Hematopoietic multipotent progenitor cell treated with erythropoietin and hydrocortisone succinate and interleukin-3 and kit ligand, for 8 days (in vitro differentiated cells): ENCODE results near the gene GCHFR.

Experiments
- DNase-seq: peaks from one replicate; pipeline ENCODE4 v3.0.0-alpha.2; 2015

The GCHFR gene

DNA sequence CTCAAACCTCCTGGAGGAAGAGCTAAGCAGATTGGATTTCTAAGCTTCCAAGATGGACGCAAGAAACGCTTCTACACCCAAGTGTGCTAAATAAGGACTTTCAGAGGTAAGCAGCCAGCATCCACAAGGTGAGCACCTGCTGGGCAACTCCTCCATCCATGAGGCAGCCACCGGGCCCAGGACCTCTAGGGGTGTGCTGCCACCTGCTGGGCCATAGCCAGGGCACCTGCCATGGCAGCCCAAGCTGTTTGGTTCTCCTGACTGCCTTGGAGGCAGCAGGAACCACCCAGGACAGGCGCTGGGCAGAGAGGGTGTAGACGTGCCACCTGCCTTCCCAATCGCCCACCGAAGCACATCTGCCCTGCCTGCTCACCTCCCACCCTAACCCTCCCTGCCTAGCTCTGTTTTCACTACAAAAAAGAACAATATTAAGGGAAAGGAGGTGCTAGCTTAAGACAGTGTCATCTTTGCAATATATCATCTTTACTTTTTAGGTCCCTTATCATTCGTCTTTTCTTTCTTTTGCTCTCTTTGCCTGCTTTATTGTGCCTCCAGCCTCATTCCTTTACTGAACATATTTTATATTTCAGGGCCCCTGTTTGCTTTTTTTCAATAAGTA, 18.9 kb downstream of the GCHFR start:
- peak; percentile 78 for DNase-seq

GRCh38 chr15:40785164-40785563, 21.3 kb downstream of the GCHFR start:
- no peak for DNase-seq

DNA sequence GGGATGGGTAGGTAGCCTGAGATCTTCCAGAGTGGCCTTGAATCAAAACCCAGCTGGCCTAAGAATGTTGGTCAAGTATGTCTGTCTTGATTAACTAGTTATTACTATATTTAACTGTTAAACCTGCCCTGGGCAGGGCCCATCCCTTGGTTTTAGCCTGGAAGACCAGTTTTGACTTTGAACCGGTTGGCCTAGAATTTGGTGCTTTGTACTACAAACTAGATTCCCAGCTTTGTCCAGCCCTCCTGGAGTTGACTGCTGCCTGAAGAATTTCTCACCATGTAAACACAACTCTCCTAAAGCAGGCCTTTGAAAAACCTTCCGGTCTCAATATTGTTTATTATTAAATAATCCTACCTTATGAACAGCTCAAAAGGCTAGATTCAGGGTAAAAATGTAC, 21.9 kb downstream of the GCHFR start:
- no peak for DNase-seq

DNA sequence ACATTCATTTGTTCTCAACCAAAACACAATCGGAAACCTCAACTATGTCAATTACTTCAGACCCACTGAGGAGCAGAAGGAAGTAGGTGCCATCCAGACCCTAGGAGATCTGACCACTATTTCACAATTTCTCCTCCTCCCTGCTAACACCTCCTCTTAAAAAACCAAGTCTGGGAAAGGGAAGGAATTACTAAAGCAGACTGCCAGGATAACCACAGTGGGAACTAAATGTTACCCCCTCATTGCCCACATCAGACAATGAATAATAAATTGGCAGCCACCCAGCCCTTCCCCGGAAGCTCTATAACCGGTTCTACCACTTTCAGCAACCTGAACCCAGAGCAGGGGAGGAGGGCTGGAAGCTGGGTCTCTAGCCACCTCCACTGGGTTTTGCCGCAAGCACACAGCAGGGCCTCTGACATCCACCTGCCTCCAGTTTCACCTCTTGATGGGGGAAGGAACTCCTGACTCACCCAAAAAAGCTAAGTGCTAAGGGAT, 23.5 kb downstream of the GCHFR start:
- DNase-seq = peak; percentile 46

DNA sequence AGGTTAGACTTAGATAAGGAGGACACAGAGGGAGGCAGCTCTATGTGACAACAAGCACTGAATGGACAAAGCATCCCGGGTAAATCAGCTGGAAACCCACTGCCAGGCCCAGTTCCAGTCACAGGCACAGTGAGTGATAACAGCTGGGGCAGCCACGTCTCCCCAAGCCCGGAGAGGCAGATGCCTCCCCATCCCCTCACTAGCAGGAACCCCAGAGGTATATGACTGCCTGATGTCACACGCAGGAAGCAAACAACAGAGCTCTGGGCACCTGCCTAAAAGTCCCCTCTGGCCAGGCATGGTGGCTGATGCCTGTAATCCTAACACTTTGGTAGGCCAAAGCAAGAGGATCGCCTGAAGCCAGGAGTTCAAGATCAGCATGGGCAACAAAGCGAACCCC, 24.1 kb downstream of the GCHFR start:
- peak; percentile 24 for DNase-seq

DNA sequence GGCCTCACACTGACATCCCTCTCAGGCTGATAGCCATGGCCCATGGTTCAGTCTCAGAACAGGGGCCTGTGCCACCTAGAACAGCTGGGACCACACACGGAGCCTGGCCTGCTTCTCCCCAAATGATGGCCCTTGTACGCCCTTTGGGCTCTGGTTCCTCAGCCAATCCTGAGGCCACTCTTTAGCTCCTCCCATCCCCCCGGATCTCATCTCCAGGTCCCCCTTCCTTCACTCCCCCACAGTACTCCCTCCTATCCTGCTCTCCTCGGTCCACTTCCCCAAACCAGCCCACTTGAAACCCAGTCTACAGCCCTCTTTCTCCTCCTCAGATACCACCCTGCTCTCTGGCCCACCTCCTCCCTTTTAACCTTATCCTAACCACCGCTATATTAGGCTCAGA, 25.3 kb downstream of the GCHFR start:
- DNase-seq = no peak

DNA sequence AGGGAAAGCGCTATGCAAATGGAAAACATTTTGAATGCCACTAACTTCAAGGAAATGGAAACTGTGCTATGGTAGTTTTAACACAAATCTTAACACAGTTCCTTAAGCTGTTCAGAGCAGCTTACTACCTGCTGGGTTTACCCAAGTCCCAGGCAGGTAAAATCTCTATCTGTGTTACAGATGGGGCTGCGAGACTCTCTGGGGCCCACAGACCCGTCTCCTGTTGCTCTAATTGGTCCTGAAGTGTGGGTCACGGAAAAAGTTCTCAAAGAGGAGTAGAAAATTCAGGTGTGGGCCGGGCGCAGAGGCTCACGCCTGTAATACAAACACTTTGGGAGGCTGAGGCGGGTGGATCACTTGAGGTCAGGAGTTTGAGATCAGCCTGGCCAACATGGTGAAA, 26.1 kb downstream of the GCHFR start:
- no peak for DNase-seq

- no peak for DNase-seq
Measured at GRCh38 chr15:40790718-40791117, 26.9 kb downstream of the GCHFR start.

- no peak for DNase-seq
Measured at GRCh38 chr15:40792394-40792793, 28.5 kb downstream of the GCHFR start.

DNA sequence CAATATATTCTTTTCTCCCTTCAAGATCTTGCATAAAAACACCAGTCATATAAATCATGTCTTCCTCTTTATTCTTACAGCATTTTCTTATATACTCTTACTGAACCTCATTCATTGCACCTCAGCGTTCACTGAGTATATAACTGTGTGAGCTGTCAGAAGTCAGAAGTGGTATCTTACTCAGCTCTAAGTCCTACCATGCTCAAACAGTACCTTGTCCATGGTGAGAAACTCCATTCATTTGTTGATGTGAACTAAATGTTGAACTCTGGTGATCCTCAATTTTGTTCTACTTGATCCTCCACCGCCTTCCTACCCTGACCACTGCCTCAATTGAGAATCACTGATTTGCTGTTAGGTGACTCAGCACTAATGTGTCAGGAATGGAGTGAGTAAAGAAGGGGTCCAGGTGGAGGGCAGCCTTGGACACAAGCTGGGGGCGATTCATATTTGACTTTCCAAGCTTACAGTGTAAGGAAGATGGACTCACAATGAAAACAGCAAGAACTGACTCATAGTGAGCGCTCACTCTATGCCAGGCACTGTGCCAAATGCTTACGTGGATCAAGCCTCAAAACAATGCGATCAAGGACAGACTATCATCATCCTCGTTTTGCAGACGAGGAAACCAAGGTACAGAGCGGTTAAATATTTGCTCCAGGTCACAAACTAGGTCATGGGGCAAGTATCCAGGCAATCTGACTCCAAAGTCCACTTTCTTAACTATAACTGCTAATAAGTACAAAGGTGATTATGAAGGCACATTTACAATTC, 29.5 kb downstream of the GCHFR start:
- peak; percentile 60 for DNase-seq

DNA sequence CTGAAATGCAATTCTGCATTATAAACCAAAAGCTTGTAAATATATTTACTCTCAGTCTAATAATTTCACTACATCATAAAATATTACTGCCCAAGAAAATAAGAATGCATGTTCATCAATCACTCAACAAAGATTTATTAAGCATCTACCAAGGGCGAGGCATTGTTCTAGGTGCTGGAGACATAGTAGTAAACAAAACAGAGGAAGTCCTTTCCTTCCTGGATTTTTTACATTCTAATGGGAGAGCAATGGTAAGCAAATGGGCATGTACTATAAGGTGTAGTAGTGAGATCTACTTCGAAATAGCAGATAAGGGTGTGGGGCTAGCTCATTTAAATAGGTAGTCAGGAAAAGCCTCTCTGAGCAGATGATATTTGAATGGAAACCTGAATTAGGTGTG, 32.2 kb downstream of the GCHFR start:
- DNase-seq = no peak

DNA sequence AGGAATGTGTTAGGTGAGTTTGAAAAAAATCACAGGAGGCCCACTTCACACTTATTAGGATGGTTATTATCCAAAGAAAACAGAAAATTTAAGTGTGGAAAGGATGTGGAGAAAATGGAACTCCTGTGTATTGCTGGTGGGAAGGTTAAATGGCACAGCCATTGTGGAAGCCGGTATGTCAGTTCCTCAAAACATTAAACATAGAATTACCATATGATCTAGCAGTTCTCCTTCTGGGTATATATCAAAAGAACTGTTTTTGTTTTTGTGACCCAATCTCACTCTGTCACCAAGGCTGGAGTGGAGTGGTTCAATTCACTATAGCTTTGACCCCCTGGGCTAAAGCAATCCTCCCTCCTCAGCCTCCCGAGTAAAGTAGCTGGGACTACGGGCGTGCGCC, 32.6 kb downstream of the GCHFR start:
- no peak for DNase-seq

DNA sequence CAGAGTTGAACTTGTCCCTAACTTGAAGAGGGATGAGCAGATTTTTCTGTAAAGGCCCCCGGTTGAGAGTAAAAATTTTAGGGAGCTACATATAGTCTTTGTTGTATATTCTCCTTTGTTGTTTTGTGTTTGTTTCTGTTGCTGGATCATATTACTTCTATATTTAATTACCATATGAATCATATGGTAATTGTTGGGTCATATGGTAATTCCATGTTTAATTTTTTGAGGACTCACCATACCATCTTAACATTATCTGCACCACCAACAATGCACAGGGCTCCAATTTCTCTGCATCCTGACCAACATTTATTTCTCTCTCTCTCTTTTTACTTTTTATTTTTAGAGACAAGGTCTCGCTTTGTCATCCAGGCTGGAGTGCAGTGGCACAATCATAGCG, 35.7 kb downstream of the GCHFR start:
- DNase-seq = no peak

GRCh38 chr15:40803076-40803475, 39.2 kb downstream of the GCHFR start:
- no peak for DNase-seq

GRCh38 chr15:40803688-40804087, 39.8 kb downstream of the GCHFR start:
- no peak for DNase-seq

GRCh38 chr15:40806672-40807027, 42.8 kb downstream of the GCHFR start:
- no peak for DNase-seq

DNA sequence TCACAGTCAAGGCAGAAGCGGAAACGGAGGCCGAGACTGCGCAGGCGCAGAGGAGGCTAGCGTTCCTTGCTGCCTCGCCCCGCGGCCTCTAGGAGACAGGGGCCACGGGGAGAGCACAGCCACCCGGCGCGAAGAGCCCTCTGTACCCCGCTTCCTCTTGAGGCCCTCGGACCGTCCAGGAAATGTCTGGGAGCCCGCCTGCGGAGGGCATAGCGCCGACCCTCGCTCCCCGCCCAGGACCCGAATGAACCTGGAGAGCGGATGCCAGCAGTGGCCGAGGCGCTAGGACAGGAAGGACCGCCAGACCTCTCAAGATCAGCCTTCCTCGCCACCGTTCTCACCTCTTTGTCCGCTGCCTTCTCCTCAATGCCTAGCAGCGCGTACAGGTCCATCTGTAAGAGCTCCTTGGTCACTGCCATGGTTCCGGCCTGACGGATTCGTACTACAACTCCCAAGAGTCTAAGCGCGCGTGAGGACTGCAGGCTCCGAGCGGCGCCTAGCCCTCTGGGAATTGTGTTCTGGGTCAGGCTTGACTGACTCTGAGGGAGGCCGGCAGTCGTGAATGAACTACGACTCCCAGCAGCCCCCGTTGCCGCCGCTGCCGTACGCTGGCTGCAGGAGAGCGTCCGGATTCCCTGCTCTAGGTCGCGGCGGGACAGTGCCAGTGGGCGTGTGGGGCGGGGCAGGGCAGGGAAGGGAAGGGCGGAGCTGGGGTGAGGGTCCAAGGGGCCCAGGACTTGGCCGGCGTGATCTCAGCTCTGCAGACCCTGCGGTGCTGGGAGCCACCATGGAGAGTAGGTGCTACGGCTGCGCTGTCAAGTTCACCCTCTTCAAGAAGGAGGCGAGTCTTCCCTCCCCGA, 43.4 kb downstream of the GCHFR start, which contains the start of the genes DNAJC17 and ZFYVE19:
DNAJC17 (minus strand) TSS at position 446 of the 860 bp plus-strand sequence; CDS start at position 419, 27 bp downstream.
ZFYVE19 (plus strand) TSS at position 62 of the 860 bp plus-strand sequence; CDS start at position 563, 501 bp downstream.
- peak; percentile 98 for DNase-seq

DNA sequence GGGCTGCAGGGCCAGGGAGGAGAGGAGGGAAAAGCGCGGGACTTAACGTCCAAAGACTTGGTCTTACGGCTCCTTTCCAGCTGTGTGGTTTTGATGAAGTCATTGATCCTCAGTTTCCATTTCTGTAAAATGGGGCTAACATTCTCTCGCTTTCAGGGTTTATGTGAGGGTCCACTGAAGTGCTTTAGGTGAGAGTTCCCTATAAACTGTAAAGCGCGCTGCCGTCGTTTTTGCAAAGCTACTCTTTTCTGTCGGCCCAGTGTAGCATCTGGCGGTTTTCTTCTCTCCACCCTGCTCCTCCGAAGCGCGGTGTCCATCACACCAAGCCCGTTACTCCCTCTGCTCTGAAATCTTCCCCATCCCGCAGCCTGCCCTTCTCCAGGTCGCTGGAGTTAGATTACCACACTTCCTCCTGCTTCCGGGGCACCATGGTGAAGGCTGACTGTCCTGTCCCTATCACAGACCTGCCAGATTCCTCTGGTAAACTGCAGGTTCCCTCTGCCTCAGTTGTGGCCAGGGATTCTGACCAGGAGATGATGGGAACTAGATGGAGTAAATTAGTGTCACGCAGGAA, 44.1 kb downstream of the GCHFR start:
- no peak for DNase-seq

DNA sequence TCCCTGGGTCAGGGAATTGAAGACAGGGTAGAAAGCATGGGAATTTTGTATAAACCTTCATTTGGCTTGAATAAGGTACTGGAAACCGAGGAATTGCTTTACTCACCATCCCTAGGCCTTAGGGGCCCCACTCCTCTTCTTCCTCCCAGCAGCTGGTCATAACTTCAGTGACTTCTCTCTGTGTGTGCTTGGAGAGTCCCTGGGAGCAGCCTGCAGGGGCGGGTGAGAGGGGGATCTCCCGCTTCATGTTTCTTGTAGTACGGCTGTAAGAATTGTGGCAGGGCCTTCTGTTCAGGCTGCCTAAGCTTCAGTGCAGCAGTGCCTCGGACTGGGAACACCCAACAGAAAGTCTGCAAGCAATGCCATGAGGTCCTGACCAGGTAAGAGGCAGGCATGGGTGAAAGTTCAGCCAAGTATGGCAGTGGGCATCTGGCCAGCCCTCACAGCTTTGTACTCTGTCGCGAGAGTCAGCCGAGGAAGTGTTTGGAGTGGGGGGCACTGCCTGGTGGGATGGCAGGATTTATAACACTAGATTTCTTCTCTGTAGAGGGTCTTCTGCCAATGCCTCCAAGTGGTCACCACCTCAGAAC, 45.1 kb downstream of the GCHFR start:
- DNase-seq = no peak

DNA sequence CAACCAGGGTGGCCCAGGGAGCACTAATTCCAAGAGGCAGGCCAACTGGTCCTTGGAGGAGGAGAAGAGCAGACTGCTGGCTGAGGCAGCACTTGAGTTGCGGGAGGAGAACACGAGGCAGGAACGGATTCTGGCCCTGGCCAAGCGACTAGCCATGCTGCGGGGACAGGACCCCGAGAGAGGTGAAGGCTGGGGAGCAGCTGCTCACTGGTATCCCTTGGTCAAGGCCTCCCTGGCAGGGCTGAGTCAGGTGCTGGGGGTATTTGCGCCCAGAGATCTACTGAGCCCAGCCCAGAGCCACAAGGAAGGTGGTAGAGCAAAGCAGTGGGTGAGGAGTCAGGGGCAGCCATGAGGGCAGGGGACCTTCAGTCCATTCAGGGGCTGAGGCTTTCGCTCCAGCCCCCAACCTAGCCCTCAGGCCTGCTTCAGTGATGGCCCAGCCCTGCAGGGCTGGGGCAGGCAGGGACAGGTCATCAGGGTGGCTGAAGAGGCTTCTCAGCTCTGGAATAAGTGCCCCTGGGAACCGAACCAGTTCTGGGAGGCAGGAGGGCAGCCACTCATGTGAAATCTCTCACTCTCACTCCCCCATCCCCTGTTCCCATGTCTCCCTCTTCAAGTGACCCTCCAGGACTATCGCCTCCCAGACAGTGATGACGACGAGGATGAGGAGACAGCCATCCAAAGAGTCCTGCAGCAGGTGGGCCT, 49.0 kb downstream of the GCHFR start:
- no peak for DNase-seq

- DNase-seq = no peak
Measured at GRCh38 chr15:40815042-40815698, 51.3 kb downstream of the GCHFR start.
